ENCODE measurements around the gene C12orf42.

C12orf42 gene

DNA sequence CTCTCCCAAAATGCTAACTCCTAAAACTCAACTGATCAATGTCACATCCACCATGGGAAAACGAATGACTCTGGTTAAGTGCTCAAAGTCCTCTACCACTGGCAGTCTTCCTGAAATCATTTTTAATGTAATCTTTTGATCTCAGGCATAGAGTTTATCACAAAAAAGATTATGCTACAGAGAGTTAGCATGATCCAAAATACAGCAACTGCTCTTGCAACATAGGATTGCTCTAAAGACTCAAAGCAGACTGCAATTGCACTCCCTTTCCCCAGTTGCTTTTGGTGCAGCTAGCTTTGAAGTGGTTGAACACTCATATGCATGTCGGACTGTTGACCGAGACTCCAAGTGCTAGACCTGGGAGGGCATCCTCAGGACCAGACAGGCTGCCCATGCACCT is 109.3 kb downstream of the C12orf42 start:
- no peak for DNase-seq
- Mint-ChIP-seq H3K27ac (no peak overlapping the region), H3K9me3 (peaks cover 0 to 8% of the 10 kb centered on the region in 2 donors), H3K4me1 (ENCODE audit: low read depth in 2 of 2) (no peaks in the 10 kb centered on the region), H3K36me3 (ENCODE audit: insufficient read depth) (no peaks in the 10 kb centered on the region), H3K4me3 (no peak overlapping the region), H3K27me3 (no peaks in the 10 kb centered on the region)
- ATAC-seq (replicated peaks), result no peak

DNA sequence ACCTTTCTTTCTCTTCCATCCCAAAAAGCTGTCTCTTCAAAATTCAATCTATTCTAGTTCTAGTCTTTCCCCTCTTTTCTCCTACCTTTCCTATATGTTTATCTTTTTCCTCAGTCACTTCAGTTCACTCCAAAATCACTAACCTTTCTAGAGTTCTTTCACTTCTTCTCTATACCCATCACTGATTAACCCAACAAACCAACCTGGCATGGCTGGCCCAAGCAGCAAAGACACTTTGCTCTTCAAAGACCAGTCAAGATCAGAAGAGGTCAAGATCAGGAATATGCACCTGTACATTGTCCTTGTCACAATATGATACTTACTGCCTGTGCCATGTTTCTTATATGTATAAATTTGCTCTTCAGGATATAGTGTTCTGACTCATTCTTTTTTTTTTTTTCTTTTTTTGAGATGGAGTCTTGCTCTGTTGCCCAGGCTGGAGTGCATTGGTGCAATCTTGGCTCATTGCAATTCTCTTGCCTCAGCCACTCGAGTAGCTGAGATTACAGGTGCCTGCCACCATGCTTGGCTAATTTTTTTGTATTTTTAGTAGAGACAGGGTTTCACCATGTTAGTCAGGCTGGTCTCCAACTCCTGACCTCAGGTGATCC is 112.9 kb downstream of the C12orf42 start:
- no peak overlapping the region for H3K4me3 Mint-ChIP-seq
- H3K27me3 Mint-ChIP-seq, result no peaks in the 10 kb centered on the region

GRCh38 chr12:103382119-103382518 is 113.6 kb downstream of the C12orf42 start:
- no peaks in the 10 kb centered on the region for H3K27me3 Mint-ChIP-seq
- H3K36me3 Mint-ChIP-seq (ENCODE audit: insufficient read depth), result no peaks in the 10 kb centered on the region
- DNase-seq (no peak), ATAC-seq (replicated peaks) (no peak)
- H3K4me3 Mint-ChIP-seq, result no peak overlapping the region
- H3K27ac Mint-ChIP-seq, result no peak overlapping the region
- H3K9me3 Mint-ChIP-seq, result no peaks in the 10 kb centered on the region
- peaks cover 0 to 1% of the 10 kb centered on the region in 2 donors for H3K4me1 Mint-ChIP-seq (ENCODE audit: low read depth in 2 of 2)

More for the DNA sequence above, 112.9 kb downstream of the C12orf42 start:
- no peak for DNase-seq
- Mint-ChIP-seq H3K4me1 (ENCODE audit: low read depth in 2 of 2) (no peaks in the 10 kb centered on the region), H3K36me3 (ENCODE audit: insufficient read depth) (no peaks in the 10 kb centered on the region), H3K27ac (peak overlapping the region in 1 of 2 donors; percentile 5), H3K9me3 (no peaks in the 10 kb centered on the region)
- ATAC-seq (replicated peaks), result no peak

GRCh38 chr12:103379670-103380069 is 116.1 kb downstream of the C12orf42 start:
- H3K27ac Mint-ChIP-seq, result no peak overlapping the region
- no peak for ATAC-seq (replicated peaks)
- H3K4me1 Mint-ChIP-seq (ENCODE audit: low read depth in 2 of 2), result peaks cover 0 to 5% of the 10 kb centered on the region in 2 donors
- no peaks in the 10 kb centered on the region for H3K9me3 Mint-ChIP-seq
- H3K4me3 Mint-ChIP-seq, result no peak overlapping the region
- no peaks in the 10 kb centered on the region for H3K27me3 Mint-ChIP-seq
- H3K36me3 Mint-ChIP-seq (ENCODE audit: insufficient read depth), result no peaks in the 10 kb centered on the region
- DNase-seq, result no peak

DNA sequence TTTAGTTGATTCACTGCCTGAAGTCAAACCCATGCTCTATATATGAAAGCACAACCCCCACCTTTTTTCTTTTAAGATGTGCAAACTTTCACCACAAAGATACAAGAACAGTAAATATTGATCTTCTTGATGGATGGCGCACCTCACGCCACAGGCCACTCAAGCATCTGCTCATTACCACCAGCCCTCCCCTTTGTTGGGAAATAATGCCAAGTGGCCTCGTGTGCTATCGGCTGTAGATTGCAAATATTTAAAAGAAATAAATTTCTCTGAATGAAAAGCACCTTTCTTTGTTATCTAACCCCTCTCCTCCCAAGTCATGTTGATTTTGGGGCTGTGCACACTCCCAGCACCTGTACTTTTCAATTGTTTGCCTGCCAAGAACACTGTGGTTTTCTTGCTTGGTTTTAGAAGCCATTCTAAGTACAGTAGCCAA is 122.7 kb downstream of the C12orf42 start:
- Mint-ChIP-seq H3K27ac (no peak overlapping the region), H3K27me3 (no peaks in the 10 kb centered on the region), H3K4me3 (no peak overlapping the region), H3K36me3 (ENCODE audit: insufficient read depth) (no peaks in the 10 kb centered on the region), H3K9me3 (no peaks in the 10 kb centered on the region), H3K4me1 (ENCODE audit: low read depth in 2 of 2) (peaks cover 0 to 5% of the 10 kb centered on the region in 2 donors)
- ATAC-seq (replicated peaks), result no peak
- no peak for DNase-seq

DNA sequence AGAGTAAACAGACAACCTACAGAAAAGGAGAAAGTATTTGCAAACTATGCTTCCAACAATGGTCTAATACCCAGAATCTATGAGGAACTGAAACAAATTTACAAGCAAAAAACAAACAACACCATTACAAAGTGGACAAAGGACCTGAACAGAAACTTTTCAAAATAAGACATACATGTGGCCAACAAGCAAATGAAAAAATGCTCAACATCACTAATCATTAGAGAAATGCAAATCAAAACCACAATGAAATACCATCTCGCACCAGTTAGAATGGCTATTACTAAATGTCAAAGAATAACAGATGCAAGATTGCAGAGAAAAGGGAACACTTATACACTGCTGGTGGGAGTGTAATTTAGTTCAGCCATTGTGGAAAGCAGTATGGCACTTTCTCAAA is 125.8 kb downstream of the C12orf42 start:
- H3K36me3 Mint-ChIP-seq (ENCODE audit: insufficient read depth), result no peaks in the 10 kb centered on the region
- no peak overlapping the region for H3K4me3 Mint-ChIP-seq
- DNase-seq, result no peak
- H3K9me3 Mint-ChIP-seq, result no peaks in the 10 kb centered on the region
- H3K27me3 Mint-ChIP-seq, result no peaks in the 10 kb centered on the region
- H3K27ac Mint-ChIP-seq, result no peak overlapping the region
- no peak for ATAC-seq (replicated peaks)
- H3K4me1 Mint-ChIP-seq (ENCODE audit: low read depth in 2 of 2), result no peaks in the 10 kb centered on the region

- no peak for DNase-seq
- Mint-ChIP-seq H3K4me1 (ENCODE audit: low read depth in 2 of 2) (no peaks in the 10 kb centered on the region), H3K9me3 (peaks cover 0 to 2% of the 10 kb centered on the region in 2 donors), H3K4me3 (no peak overlapping the region), H3K27ac (no peak overlapping the region), H3K36me3 (ENCODE audit: insufficient read depth) (no peaks in the 10 kb centered on the region), H3K27me3 (no peaks in the 10 kb centered on the region)
- no peak for ATAC-seq (replicated peaks)
Observed at GRCh38 chr12:103368167-103368566, 127.6 kb downstream of the C12orf42 start.

- H3K4me1 Mint-ChIP-seq (ENCODE audit: low read depth in 2 of 2), result peaks cover 0 to 4% of the 10 kb centered on the region in 2 donors
- peaks cover 0 to 4% of the 10 kb centered on the region in 2 donors for H3K9me3 Mint-ChIP-seq
- no peaks in the 10 kb centered on the region for H3K27me3 Mint-ChIP-seq
- DNase-seq (no peak), ATAC-seq (replicated peaks) (no peak)
- no peak overlapping the region for H3K27ac Mint-ChIP-seq
- H3K4me3 Mint-ChIP-seq, result no peak overlapping the region
- no peaks in the 10 kb centered on the region for H3K36me3 Mint-ChIP-seq (ENCODE audit: insufficient read depth)
Observed at GRCh38 chr12:103354403-103354802, 141.4 kb downstream of the C12orf42 start.

DNA sequence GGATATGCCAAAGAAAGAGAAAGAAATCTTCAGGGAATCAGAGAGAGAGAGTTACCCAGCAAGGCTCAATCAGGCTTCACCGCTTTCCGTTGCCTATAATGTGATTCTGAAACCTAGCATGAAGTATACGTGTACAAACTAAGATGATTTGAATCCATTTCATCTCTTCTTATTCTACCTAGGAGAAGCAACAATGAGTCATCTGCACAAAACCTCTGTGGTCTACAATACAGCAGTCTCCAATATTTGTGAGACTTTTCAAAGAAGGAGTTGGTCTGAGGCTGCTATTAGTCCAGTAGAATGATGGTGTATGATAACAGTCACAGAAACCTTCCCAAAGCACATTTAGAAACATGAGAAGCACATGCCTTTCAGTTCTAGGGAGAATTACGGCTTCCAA is 141.9 kb downstream of the C12orf42 start:
- no peaks in the 10 kb centered on the region for H3K27me3 Mint-ChIP-seq
- no peak for DNase-seq
- no peaks in the 10 kb centered on the region for H3K36me3 Mint-ChIP-seq (ENCODE audit: insufficient read depth)
- no peak for ATAC-seq (replicated peaks)
- H3K4me3 Mint-ChIP-seq, result no peak overlapping the region
- H3K9me3 Mint-ChIP-seq, result peaks cover 0 to 4% of the 10 kb centered on the region in 2 donors
- H3K4me1 Mint-ChIP-seq (ENCODE audit: low read depth in 2 of 2), result peaks cover 2 to 7% of the 10 kb centered on the region in 2 donors
- peak overlapping the region in 1 of 2 donors; percentile 10 for H3K27ac Mint-ChIP-seq

DNA sequence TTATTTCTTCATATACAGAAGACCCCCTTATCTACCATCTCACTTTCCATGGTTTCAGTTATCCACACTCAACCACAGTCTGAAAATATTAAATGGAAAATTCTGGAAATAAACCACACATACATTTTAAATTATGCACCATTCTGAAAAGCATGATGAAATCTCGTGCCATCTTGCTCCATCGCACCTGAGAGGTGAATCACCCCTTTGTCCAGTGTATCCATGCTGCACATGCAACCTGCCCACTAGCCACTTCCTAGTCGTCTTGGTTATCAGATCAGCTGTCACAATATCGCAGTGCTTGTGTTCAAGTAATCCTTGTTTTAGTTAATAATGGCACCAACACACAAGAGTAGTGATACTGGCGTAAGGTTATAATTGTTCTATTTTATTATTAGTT is 145.7 kb downstream of the C12orf42 start:
- ATAC-seq (replicated peaks), result no peak
- peaks cover 2 to 7% of the 10 kb centered on the region in 2 donors for H3K4me1 Mint-ChIP-seq (ENCODE audit: low read depth in 2 of 2)
- H3K36me3 Mint-ChIP-seq (ENCODE audit: insufficient read depth), result no peaks in the 10 kb centered on the region
- H3K4me3 Mint-ChIP-seq, result no peak overlapping the region
- H3K27ac Mint-ChIP-seq, result no peak overlapping the region
- H3K27me3 Mint-ChIP-seq, result no peaks in the 10 kb centered on the region
- peaks cover 0 to 4% of the 10 kb centered on the region in 2 donors for H3K9me3 Mint-ChIP-seq
- no peak for DNase-seq

GRCh38 chr12:103348935-103349334 is 146.8 kb downstream of the C12orf42 start:
- peaks cover 0 to 2% of the 10 kb centered on the region in 2 donors for H3K9me3 Mint-ChIP-seq
- no peak overlapping the region for H3K4me3 Mint-ChIP-seq
- peaks cover 2 to 7% of the 10 kb centered on the region in 2 donors for H3K4me1 Mint-ChIP-seq (ENCODE audit: low read depth in 2 of 2)
- no peak overlapping the region for H3K27ac Mint-ChIP-seq
- no peaks in the 10 kb centered on the region for H3K27me3 Mint-ChIP-seq
- DNase-seq, result no peak
- no peaks in the 10 kb centered on the region for H3K36me3 Mint-ChIP-seq (ENCODE audit: insufficient read depth)
- no peak for ATAC-seq (replicated peaks)

DNA sequence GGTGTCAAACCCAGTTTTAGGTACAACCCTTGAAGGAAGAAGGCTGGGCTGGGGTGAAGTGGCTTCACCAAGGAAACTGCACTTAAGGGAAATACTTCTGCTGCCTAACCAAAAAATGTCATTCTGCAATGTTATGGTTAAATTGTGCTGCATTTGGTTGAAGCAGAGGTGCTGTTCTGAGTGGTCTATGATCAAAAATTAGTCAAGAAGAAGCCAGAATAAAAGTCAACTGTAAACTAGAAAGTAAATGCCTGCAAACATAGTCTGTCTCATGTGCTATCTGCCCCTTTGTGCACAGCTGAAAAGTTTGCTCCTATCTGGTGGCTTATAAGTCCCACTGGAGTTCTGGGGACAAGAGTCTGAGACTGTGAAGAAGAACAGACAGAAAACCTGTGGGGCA is 158.8 kb downstream of the C12orf42 start:
- H3K27ac Mint-ChIP-seq, result no peak overlapping the region
- DNase-seq, result no peak
- ATAC-seq (replicated peaks), result no peak
- no peak overlapping the region for H3K4me3 Mint-ChIP-seq
- peaks cover 5% of the 10 kb centered on the region for H3K36me3 Mint-ChIP-seq (ENCODE audit: insufficient read depth)
- H3K4me1 Mint-ChIP-seq (ENCODE audit: low read depth in 2 of 2), result no peaks in the 10 kb centered on the region
- no peaks in the 10 kb centered on the region for H3K27me3 Mint-ChIP-seq
- H3K9me3 Mint-ChIP-seq, result no peaks in the 10 kb centered on the region

DNA sequence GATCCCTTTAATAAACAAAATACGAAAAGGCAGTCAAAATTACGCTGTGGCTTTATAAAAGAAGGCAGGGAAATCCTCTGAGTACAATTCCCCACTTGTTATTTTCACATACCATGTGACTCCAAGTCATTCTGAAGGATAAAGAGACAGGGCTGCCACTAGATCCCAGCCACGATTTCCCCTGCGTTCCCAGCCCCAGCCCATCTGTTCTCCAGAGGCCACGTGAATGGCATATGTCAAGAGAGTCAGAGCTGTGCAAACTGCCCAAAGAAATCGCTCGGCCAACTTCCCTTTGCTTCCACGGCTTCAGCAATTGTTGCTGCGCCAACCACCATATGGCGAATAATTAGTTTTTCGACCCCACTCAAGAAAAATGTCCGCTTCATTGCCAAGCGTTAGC is 161.3 kb downstream of the C12orf42 start:
- DNase-seq (no peak), ATAC-seq (replicated peaks) (no peak)
- Mint-ChIP-seq H3K27me3 (no peaks in the 10 kb centered on the region), H3K4me1 (ENCODE audit: low read depth in 2 of 2) (no peaks in the 10 kb centered on the region), H3K27ac (no peak overlapping the region), H3K9me3 (no peaks in the 10 kb centered on the region), H3K4me3 (no peak overlapping the region), H3K36me3 (ENCODE audit: insufficient read depth) (peaks cover 2% of the 10 kb centered on the region)

DNA sequence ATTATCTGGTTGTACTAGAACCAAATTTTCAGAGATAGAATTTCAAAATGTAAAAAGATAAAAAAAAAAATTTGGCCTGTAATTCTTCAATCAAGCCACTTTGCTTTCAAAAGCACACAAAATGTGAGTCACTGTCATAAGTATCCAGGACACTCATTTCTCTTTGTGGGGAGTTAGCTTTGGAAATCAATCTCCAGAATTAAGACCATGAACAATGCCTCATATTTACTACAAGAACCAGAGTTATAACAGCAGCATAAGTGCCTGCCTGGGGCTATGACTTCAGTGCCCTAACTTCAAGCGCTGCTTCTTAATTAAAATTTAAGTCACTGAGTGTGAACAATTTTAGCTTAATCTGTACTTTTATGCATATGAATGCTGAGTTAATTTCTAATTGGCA is 162.1 kb downstream of the C12orf42 start:
- ATAC-seq (replicated peaks), result no peak
- no peak overlapping the region for H3K27ac Mint-ChIP-seq
- H3K4me1 Mint-ChIP-seq (ENCODE audit: low read depth in 2 of 2), result no peaks in the 10 kb centered on the region
- H3K4me3 Mint-ChIP-seq, result no peak overlapping the region
- DNase-seq, result no peak
- no peaks in the 10 kb centered on the region for H3K9me3 Mint-ChIP-seq
- peaks cover 2% of the 10 kb centered on the region for H3K36me3 Mint-ChIP-seq (ENCODE audit: insufficient read depth)
- no peaks in the 10 kb centered on the region for H3K27me3 Mint-ChIP-seq
